Activated T-helper 9 cell treated with anti-CD3 and anti-CD28 coated beads, Interleukin-2, amount 50 U/mL, for 16 hours (primary cell): ENCODE data around the gene SPOP.

Experiments
- DNase-seq: peaks from one replicate; pipeline ENCODE4 v3.0.0-alpha.2; 2020; ENCODE audit warnings: low read depth

Gene SPOP

DNA sequence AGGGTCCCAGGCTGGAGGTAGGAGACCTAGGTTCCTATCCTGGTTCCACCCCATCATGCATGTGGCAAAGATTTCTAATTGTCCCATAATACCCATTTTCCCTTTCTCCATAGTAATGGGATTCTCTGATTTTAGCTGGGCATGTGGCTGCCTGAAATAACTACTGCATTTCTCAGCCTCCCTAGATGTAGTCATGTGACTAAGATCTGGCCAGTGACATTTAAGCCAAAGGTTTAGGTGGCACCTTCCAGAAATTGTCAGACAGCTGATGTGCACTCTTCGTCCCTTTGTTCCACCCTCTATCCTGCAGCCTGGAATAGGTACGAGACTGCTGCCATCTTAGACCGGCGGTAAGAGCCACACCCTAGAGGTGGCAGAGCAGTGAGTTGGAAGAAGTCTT is 94.0 kb downstream of the SPOP start:
- no peak for DNase-seq

DNA sequence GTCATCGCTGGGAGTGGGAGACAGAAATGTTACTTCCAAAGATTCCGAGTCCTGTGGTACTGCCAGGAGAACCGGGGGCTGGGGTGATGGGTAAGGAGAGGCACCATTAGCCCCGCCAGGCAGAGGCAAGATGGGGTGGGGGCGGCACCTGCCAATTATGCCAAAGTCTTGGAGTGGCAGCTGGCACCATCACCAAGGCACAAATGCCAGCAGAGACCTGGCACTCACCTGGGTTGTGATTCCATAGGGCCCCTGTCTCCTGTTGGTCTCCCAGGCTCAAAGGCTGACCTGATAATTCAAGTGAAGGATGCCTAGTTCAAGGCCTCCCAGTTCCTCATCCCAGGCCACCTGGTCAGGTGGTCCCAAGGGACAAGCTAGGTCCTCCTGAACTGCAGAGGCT is 94.7 kb downstream of the SPOP start:
- DNase-seq: no peak

GRCh38 chr17:49582789-49583188 is 95.1 kb downstream of the SPOP start:
- DNase-seq: no peak

DNA sequence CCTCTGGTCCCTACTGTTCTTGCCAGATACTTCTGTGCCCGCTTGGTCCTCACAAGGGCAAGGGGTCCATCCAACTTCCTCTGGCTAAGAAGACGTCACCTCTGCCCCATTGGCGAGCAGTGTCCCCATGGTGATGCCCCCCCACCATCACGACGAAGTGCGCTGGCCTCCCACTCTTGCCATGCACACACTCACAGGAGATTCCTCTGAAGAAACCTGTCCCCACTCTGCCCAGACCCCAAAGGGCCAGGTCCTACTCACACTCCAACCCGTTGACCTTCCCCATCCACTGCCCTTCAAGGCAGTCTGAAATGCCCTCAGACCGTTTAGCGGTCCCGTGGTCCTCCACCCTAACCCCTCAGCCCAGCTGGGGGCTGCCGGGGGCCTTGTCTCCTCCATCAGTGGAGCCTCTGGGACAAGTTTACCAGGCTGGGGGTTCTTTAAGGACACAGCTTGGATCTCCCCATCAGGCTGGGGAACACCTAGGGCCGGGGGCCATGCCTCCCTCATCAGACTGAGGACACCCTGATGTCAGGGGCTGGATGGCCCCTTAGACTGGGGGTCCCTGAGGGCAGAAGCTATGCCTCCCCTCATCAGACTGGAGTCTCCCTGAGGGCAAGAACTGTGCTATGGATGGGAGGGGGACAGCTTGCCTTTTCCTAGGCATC is 95.7 kb downstream of the SPOP start:
- DNase-seq: no peak

DNA sequence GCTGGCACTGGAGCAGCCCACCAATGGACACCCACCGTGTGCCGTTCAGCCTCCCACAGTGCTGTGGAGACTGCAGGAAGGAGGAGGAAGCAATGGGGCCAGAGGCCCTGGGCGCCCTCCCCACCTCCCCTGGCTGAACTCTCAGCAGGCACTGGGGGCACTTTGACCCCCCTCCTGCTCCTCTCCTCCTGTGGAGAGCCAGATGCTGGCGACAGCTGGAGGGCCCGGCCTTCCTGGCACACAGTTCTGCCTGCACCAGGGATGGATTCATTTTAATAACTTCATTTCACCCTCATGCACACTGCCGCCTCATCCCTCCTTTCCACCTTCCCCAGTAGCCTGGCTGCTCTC is 96.3 kb downstream of the SPOP start:
- DNase-seq: no peak

GRCh38 chr17:49580981-49581647 is 96.8 kb downstream of the SPOP start:
- DNase-seq: no peak

GRCh38 chr17:49580055-49580721 is 97.7 kb downstream of the SPOP start:
- no peak for DNase-seq

DNA sequence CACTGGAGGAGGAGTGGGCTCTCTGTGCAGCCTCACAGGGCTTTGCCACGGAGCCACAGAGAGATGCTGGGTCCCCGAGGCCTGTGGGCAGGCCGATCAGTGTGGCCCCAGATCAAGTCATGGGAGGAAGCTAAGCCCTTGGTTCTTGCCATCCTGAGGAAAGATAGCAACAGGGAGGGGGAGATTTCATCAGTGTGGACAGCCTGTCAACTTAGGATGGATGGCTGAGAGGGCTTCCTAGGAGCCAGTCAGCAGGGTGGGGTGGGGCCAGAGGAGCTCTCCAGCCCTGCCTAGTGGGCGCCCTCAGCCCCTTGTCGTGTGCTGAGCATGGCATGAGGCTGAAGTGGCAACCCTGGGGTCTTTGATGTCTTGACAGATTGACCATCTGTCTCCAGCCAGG is 98.4 kb downstream of the SPOP start:
- DNase-seq: no peak

GRCh38 chr17:49578952-49579500 is 98.9 kb downstream of the SPOP start:
- DNase-seq: no peak

DNA sequence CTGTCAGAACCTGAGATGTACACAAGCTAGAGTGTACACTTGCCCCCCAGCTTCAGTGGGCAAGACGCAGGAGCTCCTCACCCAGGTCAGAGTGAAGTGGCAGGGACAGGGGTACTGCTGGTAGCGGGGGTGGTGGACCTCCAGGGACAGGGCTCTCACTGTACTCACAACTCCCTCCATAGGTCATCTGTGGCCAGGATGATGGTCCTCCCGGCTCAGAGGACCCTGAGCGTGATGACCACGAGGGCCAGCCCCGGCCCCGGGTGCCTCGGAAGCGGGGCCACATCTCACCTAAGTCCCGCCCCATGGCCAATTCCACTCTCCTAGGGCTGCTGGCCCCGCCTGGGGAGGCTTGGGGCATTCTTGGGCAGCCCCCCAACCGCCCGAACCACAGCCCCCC is 99.5 kb downstream of the SPOP start:
- no peak for DNase-seq

GRCh38 chr17:49577963-49578362 is 99.9 kb downstream of the SPOP start:
- no peak for DNase-seq

GRCh38 chr17:49577650-49577934 is 100.3 kb downstream of the SPOP start:
- DNase-seq: no peak

DNA sequence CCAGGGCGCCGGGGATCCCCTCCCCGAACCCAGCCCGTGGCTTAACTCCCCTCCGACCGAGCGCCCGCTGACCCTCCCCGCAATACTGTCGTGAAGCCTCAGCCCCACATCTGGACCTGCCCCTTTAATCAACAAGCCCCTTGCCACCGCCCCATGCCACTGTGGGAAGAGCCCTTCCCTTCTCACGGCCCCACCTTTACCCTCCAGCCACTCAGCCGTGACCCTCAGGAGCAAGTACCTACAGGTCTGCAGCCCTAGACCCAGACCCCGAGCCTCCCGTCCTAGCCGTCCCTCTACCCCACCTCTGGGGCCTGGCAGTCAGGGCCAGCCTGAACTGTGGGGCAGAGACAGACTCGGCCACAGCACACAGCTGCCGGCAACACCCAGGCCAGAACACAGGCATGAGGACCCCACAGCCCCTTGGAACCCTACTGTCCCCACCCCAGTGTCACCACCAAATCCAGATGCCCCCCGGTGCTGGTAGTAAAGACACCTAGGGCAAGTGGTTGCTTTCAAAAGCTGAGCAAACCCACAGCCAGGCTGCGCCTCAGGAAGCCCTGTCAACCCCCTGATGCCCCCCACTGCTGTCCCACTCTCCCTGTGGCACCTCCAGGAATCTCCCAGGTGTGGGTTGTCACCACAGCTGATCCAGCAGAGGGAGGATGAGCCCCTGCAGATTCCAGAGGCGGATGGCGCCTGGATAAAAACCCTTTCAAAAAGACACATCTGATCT is 100.8 kb downstream of the SPOP start:
- no peak for DNase-seq

DNA sequence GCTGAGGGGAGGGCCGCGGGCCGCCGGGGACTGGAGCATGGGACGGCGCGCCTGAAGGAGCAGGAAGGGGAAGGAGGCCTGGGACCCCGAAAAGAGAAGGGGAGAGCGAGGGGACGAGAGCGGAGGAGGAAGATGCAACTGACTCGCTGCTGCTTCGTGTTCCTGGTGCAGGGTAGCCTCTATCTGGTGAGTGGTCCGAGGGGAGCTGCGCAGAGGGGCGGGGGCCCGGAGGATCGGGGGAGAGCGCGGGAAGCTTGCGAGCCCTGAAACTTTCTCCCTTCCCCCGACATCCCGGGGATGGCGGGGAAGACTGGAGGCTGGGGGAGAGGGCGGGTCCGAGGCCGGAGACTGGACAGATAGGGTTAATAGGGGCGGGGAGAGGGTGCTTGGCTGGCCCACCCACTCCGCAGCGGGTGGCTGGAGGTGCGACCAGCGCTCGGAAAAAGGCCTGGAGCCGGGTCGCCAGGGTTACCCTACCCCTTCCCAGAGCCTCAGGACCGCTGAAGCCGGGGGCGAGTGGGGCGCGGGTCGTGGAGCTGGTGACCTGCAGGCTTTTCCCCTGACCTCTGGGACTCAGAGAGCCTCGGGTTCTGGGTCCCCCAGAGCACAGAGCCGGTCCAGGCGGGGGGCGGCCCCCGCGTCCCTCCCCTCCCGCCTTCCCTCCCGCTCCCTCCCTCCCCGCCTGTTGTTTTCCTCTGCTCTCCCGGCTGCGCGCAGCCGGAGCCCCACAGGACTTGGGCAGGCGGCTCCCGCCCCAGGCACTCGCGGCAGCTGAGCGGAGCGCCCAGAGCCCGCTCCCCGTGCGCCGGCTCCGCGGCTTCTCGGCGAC is 101.6 kb downstream of the SPOP start:
- no peak for DNase-seq

- DNase-seq: peak; percentile 46
These were observed 102.2 kb downstream of the SPOP start, which contains the start of gene NXPH3 for GRCh38 chr17:49575679-49576087. Gene NXPH3 (plus strand): TSS chr17:49575871. CDS start chr17:49576220, 349 bp downstream.

- DNase-seq: no peak
These were observed 102.8 kb downstream of the SPOP start for GRCh38 chr17:49574945-49575678.

DNA sequence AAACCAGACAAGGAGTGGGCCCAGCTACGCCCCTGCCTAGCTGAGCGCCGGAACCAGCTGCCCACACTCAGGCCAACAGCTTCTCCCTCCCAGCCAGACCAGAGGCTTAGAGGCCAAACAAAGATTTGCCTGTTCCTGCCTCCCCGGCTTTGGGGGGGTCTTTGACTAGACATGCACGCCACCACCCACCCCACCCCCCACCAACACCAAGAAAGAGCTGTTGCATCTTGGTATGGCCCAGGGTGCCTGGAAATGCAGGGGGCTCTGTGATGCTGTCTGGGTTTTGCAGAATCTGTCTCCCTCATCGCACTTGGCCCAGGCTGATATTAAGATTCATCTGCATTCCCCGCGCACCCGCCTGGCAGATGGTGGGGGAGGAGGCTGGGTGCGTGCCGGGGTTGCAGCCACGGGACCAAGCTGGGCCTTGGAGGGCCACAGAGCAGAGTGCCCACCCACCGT is 103.5 kb downstream of the SPOP start:
- no peak for DNase-seq

DNA sequence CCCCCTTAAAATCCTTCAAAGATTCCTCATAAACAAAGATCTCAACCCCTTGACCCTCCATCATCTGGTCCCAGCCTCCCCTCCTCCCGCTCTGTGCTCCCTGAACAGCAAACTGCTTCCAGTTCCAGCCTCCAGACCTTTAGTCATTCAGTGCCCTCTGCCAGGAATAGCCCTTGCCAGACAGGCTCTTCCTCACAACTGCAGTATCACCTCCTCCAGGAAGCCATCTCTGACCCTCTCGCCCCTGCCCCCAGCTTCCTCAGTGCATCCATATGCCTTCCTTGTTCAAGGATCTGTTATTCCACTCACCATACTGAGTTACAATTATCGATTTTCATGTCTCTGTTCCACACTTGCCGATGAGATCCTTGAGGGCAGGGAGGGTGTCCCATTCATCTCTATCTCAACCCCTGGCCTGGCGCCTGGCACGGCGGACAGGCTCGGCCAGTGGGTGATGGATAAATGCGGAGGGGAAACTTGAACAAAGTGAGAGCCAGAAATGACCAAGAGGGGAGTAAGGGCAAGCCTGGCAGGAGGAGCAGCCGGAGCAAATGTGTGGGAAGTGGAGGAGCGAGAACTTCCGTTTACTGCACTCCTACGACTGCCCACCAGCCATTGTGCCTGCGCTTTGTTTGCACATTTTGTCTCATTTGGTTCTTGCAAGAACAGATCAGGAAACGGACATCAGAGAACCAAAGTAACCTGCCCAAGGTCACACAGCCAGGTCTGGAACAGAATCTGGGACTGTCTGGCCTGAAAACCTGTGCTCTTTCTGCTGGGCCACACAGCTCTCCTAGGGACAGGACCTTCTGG is 104.2 kb downstream of the SPOP start:
- DNase-seq: no peak

GRCh38 chr17:49572806-49573420 is 105.0 kb downstream of the SPOP start:
- no peak for DNase-seq

GRCh38 chr17:49572226-49572625 is 105.7 kb downstream of the SPOP start:
- DNase-seq: no peak
